ENCODE data around the gene ELP1.

- TF ChIP-seq POLR2A (IDR thresholded peaks at IDR 0.05; ENCODE audit: low read length): no peak
- TF ChIP-seq GATA1 (IDR thresholded peaks at IDR 0.05; ENCODE audit: low read depth, low read length): no peak
Measured at GRCh38 chr9:108842610-108843295, 91.2 kb downstream of the ELP1 start.
